GM08714 (cell line): ENCODE data around the gene MAD1L1.

Source experiments
- H3K4me3 ChIP-seq: fragments of 200-500 bp; sonication (Bioruptor generic); 2 replicates; pipeline ENCODE4 v1.5.1; 2014; ENCODE audit warnings: mild to moderate bottlenecking, low read length, inconsistent platforms
- ZNF274 ChIP-seq: IDR thresholded peaks from 2 replicates; pipeline ENCODE4 v1.6.1; 2012; ENCODE audit warnings: mild to moderate bottlenecking, low read depth, low read length

MAD1L1 gene

GRCh38 chr7:2029936-2030335 is 202.8 kb downstream of the MAD1L1 start:
- no peak overlapping the region for H3K4me3 ChIP-seq
- no peak for TF ChIP-seq ZNF274

GRCh38 chr7:2029211-2029905 is 203.4 kb downstream of the MAD1L1 start:
- H3K4me3 ChIP-seq: no peak overlapping the region
- TF ChIP-seq ZNF274: no peak

- no peak overlapping the region for H3K4me3 ChIP-seq
- TF ChIP-seq ZNF274: no peak
These were observed 204.0 kb downstream of the MAD1L1 start for GRCh38 chr7:2028733-2029132.

- TF ChIP-seq ZNF274: no peak
These were observed 207.6 kb downstream of the MAD1L1 start for GRCh38 chr7:2025188-2025587.

GRCh38 chr7:2024567-2024918 is 208.2 kb downstream of the MAD1L1 start:
- TF ChIP-seq ZNF274: no peak
- no peak overlapping the region for H3K4me3 ChIP-seq

More at GRCh38 chr7:2025188-2025587, 207.6 kb downstream of the MAD1L1 start:
- H3K4me3 ChIP-seq: no peak overlapping the region

GRCh38 chr7:2023877-2024566 is 208.7 kb downstream of the MAD1L1 start:
- no peak overlapping the region for H3K4me3 ChIP-seq
- TF ChIP-seq ZNF274: no peak

GRCh38 chr7:2022737-2023250 is 210.0 kb downstream of the MAD1L1 start:
- no peak for TF ChIP-seq ZNF274
- no peak overlapping the region for H3K4me3 ChIP-seq

GRCh38 chr7:2022021-2022409 is 210.7 kb downstream of the MAD1L1 start:
- H3K4me3 ChIP-seq: no peak overlapping the region
- TF ChIP-seq ZNF274: no peak

- no peak overlapping the region for H3K4me3 ChIP-seq
- TF ChIP-seq ZNF274: no peak
These were observed 212.8 kb downstream of the MAD1L1 start for GRCh38 chr7:2019711-2020511.

- TF ChIP-seq ZNF274: no peak
- no peak overlapping the region for H3K4me3 ChIP-seq
These were observed 213.4 kb downstream of the MAD1L1 start for GRCh38 chr7:2019461-2019710.

- no peak for TF ChIP-seq ZNF274
- H3K4me3 ChIP-seq: no peak overlapping the region
These were observed 213.9 kb downstream of the MAD1L1 start for GRCh38 chr7:2018569-2019460.

- no peak overlapping the region for H3K4me3 ChIP-seq
- TF ChIP-seq ZNF274: no peak
These were observed 214.7 kb downstream of the MAD1L1 start for GRCh38 chr7:2017914-2018568.

- H3K4me3 ChIP-seq: no peak overlapping the region
- no peak for TF ChIP-seq ZNF274
These were observed 215.3 kb downstream of the MAD1L1 start for GRCh38 chr7:2017481-2017891.

GRCh38 chr7:2016761-2017480 is 215.8 kb downstream of the MAD1L1 start:
- no peak for TF ChIP-seq ZNF274
- no peak overlapping the region for H3K4me3 ChIP-seq
